ENCODE data around the gene MACROD2.

The MACROD2 gene

DNA sequence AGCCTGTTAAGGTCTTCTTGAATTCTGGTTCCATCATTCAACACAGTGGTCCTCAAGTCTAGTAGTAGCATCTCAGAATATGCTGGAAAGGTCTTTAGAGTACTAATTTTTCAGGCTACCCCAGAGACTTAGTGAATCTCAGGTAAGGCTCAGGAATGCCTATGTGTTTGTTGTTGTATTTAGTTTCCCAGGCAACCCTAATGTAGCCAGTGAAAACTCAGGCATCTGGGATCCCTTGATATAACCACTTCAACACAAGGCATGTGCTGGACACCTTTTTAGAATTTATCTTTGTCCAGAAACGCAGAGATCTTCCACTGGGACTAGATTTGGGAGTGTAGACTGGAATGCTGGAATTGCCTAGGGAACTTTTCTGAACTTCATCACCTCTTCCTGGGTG, 940.0 kb downstream of the MACROD2 start:
- Histone ChIP-seq H3K36me3 (ENCODE audit: insufficient read depth, low read length) (no peaks in the 10 kb centered on the region), H3K9ac (ENCODE audit: low read depth, low read length) (no peak overlapping the region), H3K9me3 (replicated peaks; ENCODE audit: low read length) (no peaks in the 10 kb centered on the region), H3K4me2 (ENCODE audit: low read length) (no peak overlapping the region), H3K27me3 (ENCODE audit: control insufficient read depth, insufficient read depth, low read length) (no peaks in the 10 kb centered on the region), H3K4me3 (ENCODE audit: low read length) (no peak overlapping the region), H3K4me1 (ENCODE audit: control insufficient read depth, insufficient read depth, low read length) (no peaks in the 10 kb centered on the region)

GRCh38 chr20:14937021-14937420, 941.7 kb downstream of the MACROD2 start:
- no peak overlapping the region for H3K9ac ChIP-seq (ENCODE audit: low read depth, low read length)
- H3K36me3 ChIP-seq (ENCODE audit: insufficient read depth, low read length): no peaks in the 10 kb centered on the region
- H3K4me2 ChIP-seq (ENCODE audit: low read length): no peak overlapping the region
- no peak overlapping the region for H3K4me3 ChIP-seq (ENCODE audit: low read length)
- no peaks in the 10 kb centered on the region for H3K4me1 ChIP-seq (ENCODE audit: control insufficient read depth, insufficient read depth, low read length)
- no peaks in the 10 kb centered on the region for H3K9me3 ChIP-seq (replicated peaks; ENCODE audit: low read length)
- H3K27me3 ChIP-seq (ENCODE audit: control insufficient read depth, insufficient read depth, low read length): no peaks in the 10 kb centered on the region

DNA sequence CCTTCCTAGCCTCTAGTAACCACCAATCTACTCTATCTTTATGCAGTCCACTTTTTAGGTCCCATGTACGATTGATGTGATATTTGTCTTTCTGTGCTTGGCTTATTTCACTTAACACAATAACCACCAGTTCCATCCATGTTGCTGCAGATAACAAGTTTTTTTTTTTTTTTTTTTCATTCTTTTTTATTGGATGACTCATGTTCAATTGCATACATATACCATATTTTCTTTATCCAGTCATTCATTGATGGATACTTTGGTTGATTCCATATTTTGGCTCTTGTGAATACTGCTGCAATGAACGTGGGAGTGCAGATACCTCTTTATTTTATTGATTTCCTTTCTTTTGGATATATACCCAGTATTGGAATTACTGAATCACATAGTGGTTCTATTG, 942.5 kb downstream of the MACROD2 start:
- Histone ChIP-seq H3K4me2 (ENCODE audit: low read length) (no peak overlapping the region), H3K4me1 (ENCODE audit: control insufficient read depth, insufficient read depth, low read length) (no peaks in the 10 kb centered on the region), H3K9ac (ENCODE audit: low read depth, low read length) (no peak overlapping the region), H3K9me3 (replicated peaks; ENCODE audit: low read length) (no peaks in the 10 kb centered on the region), H3K27me3 (ENCODE audit: control insufficient read depth, insufficient read depth, low read length) (no peaks in the 10 kb centered on the region), H3K36me3 (ENCODE audit: insufficient read depth, low read length) (no peaks in the 10 kb centered on the region), H3K4me3 (ENCODE audit: low read length) (no peak overlapping the region)

- Histone ChIP-seq H3K4me3 (ENCODE audit: low read length) (no peak overlapping the region), H3K27me3 (ENCODE audit: control insufficient read depth, insufficient read depth, low read length) (peaks cover 3% of the 10 kb centered on the region), H3K36me3 (ENCODE audit: insufficient read depth, low read length) (no peaks in the 10 kb centered on the region), H3K9ac (ENCODE audit: low read depth, low read length) (no peak overlapping the region), H3K9me3 (replicated peaks; ENCODE audit: low read length) (no peaks in the 10 kb centered on the region), H3K4me1 (ENCODE audit: control insufficient read depth, insufficient read depth, low read length) (peaks cover 13% of the 10 kb centered on the region), H3K4me2 (ENCODE audit: low read length) (no peak overlapping the region)
These were observed 952.2 kb downstream of the MACROD2 start for GRCh38 chr20:14947536-14947935.

DNA sequence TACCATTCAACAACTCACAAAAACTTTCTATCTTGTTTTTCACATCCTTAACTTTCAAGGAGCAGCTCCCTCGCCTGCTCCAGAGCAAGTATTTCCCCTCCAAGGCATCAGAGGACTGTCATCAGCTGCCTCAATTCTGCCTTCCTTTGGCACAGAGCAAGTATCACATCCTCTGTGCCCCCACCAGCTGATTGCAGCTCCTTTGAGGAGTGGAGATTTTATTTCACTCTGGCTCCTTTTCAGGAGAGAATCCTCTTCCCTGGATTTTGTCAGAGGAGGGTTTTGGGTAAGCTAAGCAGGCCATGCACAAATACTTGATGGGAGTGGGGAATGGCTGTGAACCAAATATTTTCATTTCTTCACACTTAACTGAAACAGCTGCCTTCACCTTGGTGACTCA, 952.6 kb downstream of the MACROD2 start:
- no peak overlapping the region for H3K4me2 ChIP-seq (ENCODE audit: low read length)
- H3K36me3 ChIP-seq (ENCODE audit: insufficient read depth, low read length): no peaks in the 10 kb centered on the region
- peaks cover 3% of the 10 kb centered on the region for H3K27me3 ChIP-seq (ENCODE audit: control insufficient read depth, insufficient read depth, low read length)
- H3K9me3 ChIP-seq (replicated peaks; ENCODE audit: low read length): no peaks in the 10 kb centered on the region
- H3K9ac ChIP-seq (ENCODE audit: low read depth, low read length): no peak overlapping the region
- H3K4me1 ChIP-seq (ENCODE audit: control insufficient read depth, insufficient read depth, low read length): peaks cover 13% of the 10 kb centered on the region
- no peak overlapping the region for H3K4me3 ChIP-seq (ENCODE audit: low read length)

DNA sequence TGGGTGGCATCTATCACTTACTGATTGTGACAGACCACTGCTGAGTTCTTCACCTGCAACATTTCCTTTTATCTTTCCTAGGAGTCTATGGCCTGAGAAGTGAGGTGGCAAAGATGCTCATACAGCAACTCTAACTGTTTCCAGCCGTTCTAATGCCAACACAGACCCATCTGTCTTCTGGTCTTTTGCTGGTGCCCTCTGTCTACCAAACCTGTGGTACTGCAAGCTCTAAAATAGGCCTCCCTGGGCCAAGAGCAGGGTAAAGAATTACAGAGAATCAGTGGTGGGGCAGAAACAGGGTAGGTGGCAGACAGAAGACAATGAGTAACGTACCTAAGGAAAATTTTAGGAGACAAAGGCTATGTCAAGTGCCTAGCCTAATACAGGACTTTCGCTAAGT, 953.1 kb downstream of the MACROD2 start:
- no peaks in the 10 kb centered on the region for H3K9me3 ChIP-seq (replicated peaks; ENCODE audit: low read length)
- H3K4me3 ChIP-seq (ENCODE audit: low read length): no peak overlapping the region
- H3K36me3 ChIP-seq (ENCODE audit: insufficient read depth, low read length): no peaks in the 10 kb centered on the region
- H3K4me1 ChIP-seq (ENCODE audit: control insufficient read depth, insufficient read depth, low read length): peaks cover 13% of the 10 kb centered on the region
- no peak overlapping the region for H3K9ac ChIP-seq (ENCODE audit: low read depth, low read length)
- H3K4me2 ChIP-seq (ENCODE audit: low read length): no peak overlapping the region
- H3K27me3 ChIP-seq (ENCODE audit: control insufficient read depth, insufficient read depth, low read length): peaks cover 3% of the 10 kb centered on the region

- Histone ChIP-seq H3K4me3 (ENCODE audit: low read length) (no peak overlapping the region), H3K9ac (ENCODE audit: low read depth, low read length) (no peak overlapping the region), H3K9me3 (replicated peaks; ENCODE audit: low read length) (no peaks in the 10 kb centered on the region), H3K36me3 (ENCODE audit: insufficient read depth, low read length) (no peaks in the 10 kb centered on the region), H3K27me3 (ENCODE audit: control insufficient read depth, insufficient read depth, low read length) (no peaks in the 10 kb centered on the region), H3K4me1 (ENCODE audit: control insufficient read depth, insufficient read depth, low read length) (peaks cover 13% of the 10 kb centered on the region), H3K4me2 (ENCODE audit: low read length) (no peak overlapping the region)
These were observed 955.3 kb downstream of the MACROD2 start for GRCh38 chr20:14950633-14951032.

DNA sequence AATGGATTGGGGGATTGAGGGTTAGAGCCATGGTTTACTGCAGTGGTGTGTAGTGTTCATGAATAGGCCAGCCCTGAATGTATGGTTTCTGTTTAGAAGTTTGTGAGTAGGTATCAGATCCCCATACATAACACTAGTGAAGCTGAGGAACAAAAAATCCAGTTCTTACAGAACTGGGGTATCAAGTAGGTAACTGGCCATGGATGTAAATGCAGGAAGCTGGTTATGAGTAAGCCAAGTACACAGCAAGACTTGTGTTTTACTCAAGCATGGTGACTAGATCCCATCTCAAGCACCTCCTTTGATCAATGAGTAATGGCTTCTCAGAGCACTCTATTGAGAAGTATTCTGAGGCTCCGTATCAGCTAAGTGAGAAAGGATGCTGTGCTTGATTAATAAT, 955.8 kb downstream of the MACROD2 start:
- Histone ChIP-seq H3K9me3 (replicated peaks; ENCODE audit: low read length) (no peaks in the 10 kb centered on the region), H3K27me3 (ENCODE audit: control insufficient read depth, insufficient read depth, low read length) (no peaks in the 10 kb centered on the region), H3K4me1 (ENCODE audit: control insufficient read depth, insufficient read depth, low read length) (peaks cover 13% of the 10 kb centered on the region), H3K36me3 (ENCODE audit: insufficient read depth, low read length) (no peaks in the 10 kb centered on the region), H3K9ac (ENCODE audit: low read depth, low read length) (no peak overlapping the region), H3K4me2 (ENCODE audit: low read length) (peak overlapping the region; percentile 47), H3K4me3 (ENCODE audit: low read length) (no peak overlapping the region)

- H3K4me2 ChIP-seq (ENCODE audit: low read length): peak overlapping the region; percentile 47
- H3K4me1 ChIP-seq (ENCODE audit: control insufficient read depth, insufficient read depth, low read length): peaks cover 13% of the 10 kb centered on the region
- H3K4me3 ChIP-seq (ENCODE audit: low read length): no peak overlapping the region
- H3K9me3 ChIP-seq (replicated peaks; ENCODE audit: low read length): no peaks in the 10 kb centered on the region
- no peak overlapping the region for H3K9ac ChIP-seq (ENCODE audit: low read depth, low read length)
- no peaks in the 10 kb centered on the region for H3K36me3 ChIP-seq (ENCODE audit: insufficient read depth, low read length)
- no peaks in the 10 kb centered on the region for H3K27me3 ChIP-seq (ENCODE audit: control insufficient read depth, insufficient read depth, low read length)
These were observed 956.5 kb downstream of the MACROD2 start for GRCh38 chr20:14951707-14952418.

DNA sequence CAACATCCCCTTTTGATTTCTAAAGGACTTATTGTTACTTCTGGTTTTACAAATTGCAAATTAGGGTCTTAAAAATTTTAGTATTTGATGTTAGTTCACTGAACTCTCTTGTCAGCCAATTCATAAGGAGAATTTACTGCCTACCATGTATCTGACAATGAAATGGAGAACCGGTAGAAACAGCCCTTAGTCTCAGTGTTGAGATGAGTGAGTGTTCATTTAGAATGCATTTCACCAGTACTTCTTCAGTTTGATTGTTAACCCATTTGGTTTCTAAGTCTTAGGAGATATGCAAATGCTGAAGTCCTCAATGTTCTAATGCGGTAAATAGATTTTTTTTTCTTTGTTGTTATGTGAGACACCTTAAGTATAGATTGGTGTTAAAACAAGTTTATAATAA, 958.4 kb downstream of the MACROD2 start:
- Histone ChIP-seq H3K4me1 (ENCODE audit: control insufficient read depth, insufficient read depth, low read length) (peaks cover 13% of the 10 kb centered on the region), H3K4me3 (ENCODE audit: low read length) (no peak overlapping the region), H3K4me2 (ENCODE audit: low read length) (no peak overlapping the region), H3K27me3 (ENCODE audit: control insufficient read depth, insufficient read depth, low read length) (no peaks in the 10 kb centered on the region), H3K36me3 (ENCODE audit: insufficient read depth, low read length) (no peaks in the 10 kb centered on the region), H3K9ac (ENCODE audit: low read depth, low read length) (no peak overlapping the region), H3K9me3 (replicated peaks; ENCODE audit: low read length) (no peaks in the 10 kb centered on the region)

DNA sequence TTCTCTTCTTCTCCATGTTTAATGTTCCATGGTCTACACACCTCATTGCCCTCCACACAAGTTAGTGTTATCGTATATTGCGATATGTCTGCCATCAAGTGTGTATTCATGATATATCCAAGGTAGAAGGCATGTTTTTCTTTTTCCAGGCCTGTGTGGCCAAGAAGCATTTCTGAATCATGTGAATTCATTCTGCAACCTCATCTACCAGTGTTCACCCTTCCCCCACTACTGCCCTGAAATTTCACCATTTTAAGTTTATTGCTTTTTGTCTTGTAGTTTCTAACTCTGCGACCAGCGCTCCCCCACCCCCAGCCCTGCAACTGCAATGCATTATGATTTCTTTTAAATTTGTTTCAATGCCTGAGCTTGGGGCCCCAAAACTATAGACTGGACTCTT, 960.1 kb downstream of the MACROD2 start:
- no peaks in the 10 kb centered on the region for H3K27me3 ChIP-seq (ENCODE audit: control insufficient read depth, insufficient read depth, low read length)
- no peak overlapping the region for H3K4me2 ChIP-seq (ENCODE audit: low read length)
- H3K9me3 ChIP-seq (replicated peaks; ENCODE audit: low read length): no peaks in the 10 kb centered on the region
- H3K4me3 ChIP-seq (ENCODE audit: low read length): no peak overlapping the region
- peaks cover 13% of the 10 kb centered on the region for H3K4me1 ChIP-seq (ENCODE audit: control insufficient read depth, insufficient read depth, low read length)
- H3K36me3 ChIP-seq (ENCODE audit: insufficient read depth, low read length): no peaks in the 10 kb centered on the region
- no peak overlapping the region for H3K9ac ChIP-seq (ENCODE audit: low read depth, low read length)

DNA sequence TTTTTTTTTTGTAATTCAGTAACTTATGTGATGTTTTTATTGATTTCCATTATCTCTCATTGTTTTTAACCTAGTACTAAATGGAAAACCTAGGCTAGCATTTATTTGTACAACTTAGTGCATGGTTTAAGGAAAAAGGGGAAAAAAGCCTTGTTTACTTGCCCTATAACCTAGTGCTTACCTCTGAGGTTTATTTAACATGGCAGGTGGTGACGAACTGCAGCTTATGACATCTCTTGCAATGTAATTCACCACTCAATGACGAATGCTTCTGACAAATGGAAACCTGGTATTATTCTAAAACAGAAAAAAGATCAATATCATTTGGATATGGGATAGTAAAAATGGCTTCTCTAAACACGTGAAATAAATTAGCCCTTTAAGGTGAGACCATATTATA, 960.7 kb downstream of the MACROD2 start:
- Histone ChIP-seq H3K36me3 (ENCODE audit: insufficient read depth, low read length) (no peaks in the 10 kb centered on the region), H3K9me3 (replicated peaks; ENCODE audit: low read length) (no peaks in the 10 kb centered on the region), H3K27me3 (ENCODE audit: control insufficient read depth, insufficient read depth, low read length) (no peaks in the 10 kb centered on the region), H3K4me3 (ENCODE audit: low read length) (no peak overlapping the region), H3K4me2 (ENCODE audit: low read length) (no peak overlapping the region), H3K4me1 (ENCODE audit: control insufficient read depth, insufficient read depth, low read length) (peaks cover 13% of the 10 kb centered on the region), H3K9ac (ENCODE audit: low read depth, low read length) (no peak overlapping the region)

Data from skeletal muscle satellite cell (primary cell).